ENCODE data around the gene ANKRD18A. TPM values are rescaled to one million over a fixed set of nuclear protein-coding genes. Genes with fewer than 3 reads are reported as not detected.

The ANKRD18A gene
- total RNA-seq, 1 donor from 2014 or later: 4.8 TPM

GRCh38 chr9:38639577-38639940, 19.2 kb upstream of the ANKRD18A start:
- peaks cover 8% of the 10 kb centered on the region for H3K4me1 Mint-ChIP-seq
- TF ChIP-seq CTCF (conservative IDR thresholded peaks at IDR 0.05): no peak
- DNase-seq (ENCODE audit: low read depth, low spot score): no peak
- no peak overlapping the region for H3K27ac Mint-ChIP-seq (ENCODE audit: unreplicated experiment)
- H3K4me3 Mint-ChIP-seq: no peak overlapping the region
- H3K9me3 Mint-ChIP-seq: peaks cover 2% of the 10 kb centered on the region
- H3K36me3 Mint-ChIP-seq (ENCODE audit: low read depth): no peaks in the 10 kb centered on the region
- H3K27me3 Mint-ChIP-seq (ENCODE audit: low read depth): peaks cover 2% of the 10 kb centered on the region

GRCh38 chr9:38638881-38639576, 18.6 kb upstream of the ANKRD18A start:
- no peak for DNase-seq (ENCODE audit: low read depth, low spot score)
- no peak overlapping the region for H3K4me3 Mint-ChIP-seq
- H3K4me1 Mint-ChIP-seq: peaks cover 8% of the 10 kb centered on the region
- H3K27me3 Mint-ChIP-seq (ENCODE audit: low read depth): peaks cover 5% of the 10 kb centered on the region
- TF ChIP-seq CTCF (conservative IDR thresholded peaks at IDR 0.05): no peak
- H3K9me3 Mint-ChIP-seq: peaks cover 2% of the 10 kb centered on the region
- no peak overlapping the region for H3K27ac Mint-ChIP-seq (ENCODE audit: unreplicated experiment)
- H3K36me3 Mint-ChIP-seq (ENCODE audit: low read depth): no peaks in the 10 kb centered on the region

GRCh38 chr9:38634315-38634714, 13.9 kb upstream of the ANKRD18A start:
- H3K9me3 Mint-ChIP-seq: peaks cover 2% of the 10 kb centered on the region
- no peak for DNase-seq (ENCODE audit: low read depth, low spot score)
- no peak overlapping the region for H3K4me3 Mint-ChIP-seq
- H3K4me1 Mint-ChIP-seq: peaks cover 10% of the 10 kb centered on the region
- no peak overlapping the region for H3K27ac Mint-ChIP-seq (ENCODE audit: unreplicated experiment)
- peaks cover 11% of the 10 kb centered on the region for H3K27me3 Mint-ChIP-seq (ENCODE audit: low read depth)
- no peaks in the 10 kb centered on the region for H3K36me3 Mint-ChIP-seq (ENCODE audit: low read depth)
- no peak for TF ChIP-seq CTCF (conservative IDR thresholded peaks at IDR 0.05)

GRCh38 chr9:38629511-38629910, 9.1 kb upstream of the ANKRD18A start:
- H3K27ac Mint-ChIP-seq (ENCODE audit: unreplicated experiment): no peak overlapping the region
- no peak for TF ChIP-seq CTCF (conservative IDR thresholded peaks at IDR 0.05)
- H3K36me3 Mint-ChIP-seq (ENCODE audit: low read depth): peaks cover 6% of the 10 kb centered on the region
- peaks cover 10% of the 10 kb centered on the region for H3K4me1 Mint-ChIP-seq
- no peaks in the 10 kb centered on the region for H3K9me3 Mint-ChIP-seq
- peaks cover 24% of the 10 kb centered on the region for H3K27me3 Mint-ChIP-seq (ENCODE audit: low read depth)
- no peak overlapping the region for H3K4me3 Mint-ChIP-seq
- no peak for DNase-seq (ENCODE audit: low read depth, low spot score)

- H3K27me3 Mint-ChIP-seq (ENCODE audit: low read depth): peaks cover 44% of the 10 kb centered on the region
Measured at GRCh38 chr9:38626006-38626405, 5.6 kb upstream of the ANKRD18A start.

More at GRCh38 chr9:38626006-38626405, 5.6 kb upstream of the ANKRD18A start:
- no peak overlapping the region for H3K27ac Mint-ChIP-seq (ENCODE audit: unreplicated experiment)
- H3K36me3 Mint-ChIP-seq (ENCODE audit: low read depth): peaks cover 9% of the 10 kb centered on the region
- peaks cover 9% of the 10 kb centered on the region for H3K4me1 Mint-ChIP-seq
- no peak overlapping the region for H3K4me3 Mint-ChIP-seq
- DNase-seq (ENCODE audit: low read depth, low spot score): no peak
- H3K9me3 Mint-ChIP-seq: no peaks in the 10 kb centered on the region
- TF ChIP-seq CTCF (conservative IDR thresholded peaks at IDR 0.05): no peak
